GM19025 (cell line): ENCODE results near the gene EXOC6.

Experiments used
- ATAC-seq: cut with Tn5 transposase; IDR thresholded peaks from one replicate; pipeline ENCODE4 v1.9.1; 2021; ENCODE audit warnings: mild to moderate bottlenecking, low read depth, moderate library complexity; ENCODE audit not compliant: unreplicated experiment

The EXOC6 gene

DNA sequence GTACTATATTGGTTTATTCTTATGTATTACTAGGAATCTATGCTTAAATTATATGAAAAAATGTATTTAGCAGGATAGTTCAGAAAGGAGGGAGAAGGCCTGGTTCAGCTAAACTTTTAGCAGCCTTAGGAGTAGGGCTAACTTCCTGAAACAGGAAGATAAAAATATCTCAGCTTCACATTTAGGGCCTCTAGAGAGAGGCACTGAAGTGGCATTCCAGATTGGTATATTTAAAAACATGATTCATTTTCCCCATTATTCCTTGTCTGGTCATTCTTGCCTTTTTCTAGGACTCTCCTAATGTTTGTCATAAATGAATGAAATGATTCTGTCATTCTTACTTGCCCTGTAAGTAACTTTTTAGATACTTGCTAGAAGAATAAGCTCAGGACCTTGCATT, 149.3 kb downstream of the EXOC6 start:
- no peak for ATAC-seq

- ATAC-seq, result no peak
These were observed 150.9 kb downstream of the EXOC6 start for GRCh38 chr10:92999191-92999590.

DNA sequence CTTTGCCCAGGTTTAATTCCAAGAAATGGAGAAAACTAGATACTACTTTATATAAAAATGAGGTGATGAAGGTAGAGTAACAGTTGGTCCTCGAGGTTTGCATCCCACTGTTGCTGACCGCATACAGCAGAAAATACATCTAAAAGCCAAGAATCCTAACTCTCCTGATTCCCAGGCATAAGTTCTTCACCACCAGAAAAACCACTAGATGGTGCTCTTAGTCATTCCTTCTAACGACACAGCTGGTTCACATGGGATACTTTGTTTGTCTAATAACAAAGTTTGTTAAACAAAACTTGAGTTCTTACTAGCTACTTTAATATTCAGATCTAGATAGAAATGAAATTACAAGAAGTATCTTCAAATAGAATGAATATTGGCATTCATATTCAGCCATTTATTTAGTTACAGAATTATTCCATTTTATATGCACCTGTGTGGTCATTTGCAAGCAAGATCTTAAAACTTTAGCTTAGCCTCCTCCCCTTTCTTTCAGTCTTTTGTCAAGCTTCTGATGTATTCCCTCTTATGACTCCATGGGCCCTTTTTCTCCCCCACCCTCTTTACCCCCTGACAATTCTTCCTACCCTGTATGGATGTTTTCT, 158.2 kb downstream of the EXOC6 start:
- ATAC-seq, result no peak

DNA sequence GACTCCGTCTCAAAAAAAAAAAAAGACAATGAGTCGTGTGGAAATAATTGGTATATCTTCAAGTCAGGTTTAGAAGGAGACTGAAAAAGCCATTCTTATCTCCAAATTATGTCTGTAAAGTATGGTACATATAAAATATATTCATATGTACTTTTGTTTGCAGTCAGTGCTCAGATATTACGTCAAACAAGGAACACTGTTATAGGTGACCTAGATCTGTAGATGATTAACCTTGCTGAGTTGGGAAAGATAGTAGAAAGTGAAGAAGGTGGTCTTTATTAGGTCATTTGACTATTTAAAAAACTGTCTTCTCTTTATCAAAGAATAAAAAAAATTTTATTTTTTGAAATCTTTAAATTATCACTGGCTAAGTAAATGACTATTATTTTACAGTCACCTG, 167.4 kb downstream of the EXOC6 start:
- no peak for ATAC-seq

- ATAC-seq, result no peak
These were observed 174.8 kb downstream of the EXOC6 start for GRCh38 chr10:93023013-93023650.

GRCh38 chr10:93026072-93026471, 177.8 kb downstream of the EXOC6 start:
- no peak for ATAC-seq

- no peak for ATAC-seq
These were observed 179.2 kb downstream of the EXOC6 start for GRCh38 chr10:93027508-93027907.

- ATAC-seq, result no peak
These were observed 180.6 kb downstream of the EXOC6 start for GRCh38 chr10:93028883-93029282.

GRCh38 chr10:93030409-93030808, 182.1 kb downstream of the EXOC6 start:
- ATAC-seq, result no peak

- no peak for ATAC-seq
These were observed 183.9 kb downstream of the EXOC6 start for GRCh38 chr10:93032105-93032808.

DNA sequence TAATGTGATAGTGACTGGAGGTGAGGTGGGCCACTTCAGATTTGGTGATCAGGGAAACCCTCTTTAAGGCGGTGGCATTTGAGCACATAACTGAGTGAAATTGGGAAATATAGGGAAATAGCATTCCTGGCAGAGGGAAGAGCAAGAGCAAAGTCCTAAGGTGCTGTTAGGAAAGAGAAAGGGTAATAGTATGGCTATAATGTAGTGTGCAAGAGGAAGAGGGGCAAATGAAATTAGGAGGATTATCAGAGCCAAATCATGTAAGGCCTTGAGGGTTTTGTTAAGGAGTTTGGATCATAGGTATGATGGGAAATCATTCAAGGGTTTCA, 184.5 kb downstream of the EXOC6 start:
- ATAC-seq, result no peak

GRCh38 chr10:93034426-93034825, 186.1 kb downstream of the EXOC6 start:
- no peak for ATAC-seq

DNA sequence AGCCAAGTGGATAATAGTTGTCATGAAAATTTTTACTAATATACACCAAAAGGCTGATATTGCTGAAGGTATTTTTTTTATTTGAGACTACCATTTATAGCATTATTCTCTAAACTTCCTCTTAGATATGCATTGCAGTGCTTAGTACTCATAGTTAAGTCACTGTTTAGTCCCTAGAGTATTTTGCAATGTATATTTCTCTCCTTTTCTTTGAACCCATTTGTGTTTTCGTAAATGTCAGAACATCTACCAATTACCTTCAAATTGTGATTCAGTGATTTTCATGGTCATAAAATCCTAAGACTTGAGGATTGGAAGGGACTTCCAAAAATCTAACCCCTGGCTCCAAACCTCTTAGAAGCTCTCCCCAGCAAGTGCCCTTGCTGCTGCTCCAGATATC, 190.8 kb downstream of the EXOC6 start:
- no peak for ATAC-seq

GRCh38 chr10:93039721-93040120, 191.4 kb downstream of the EXOC6 start:
- no peak for ATAC-seq

DNA sequence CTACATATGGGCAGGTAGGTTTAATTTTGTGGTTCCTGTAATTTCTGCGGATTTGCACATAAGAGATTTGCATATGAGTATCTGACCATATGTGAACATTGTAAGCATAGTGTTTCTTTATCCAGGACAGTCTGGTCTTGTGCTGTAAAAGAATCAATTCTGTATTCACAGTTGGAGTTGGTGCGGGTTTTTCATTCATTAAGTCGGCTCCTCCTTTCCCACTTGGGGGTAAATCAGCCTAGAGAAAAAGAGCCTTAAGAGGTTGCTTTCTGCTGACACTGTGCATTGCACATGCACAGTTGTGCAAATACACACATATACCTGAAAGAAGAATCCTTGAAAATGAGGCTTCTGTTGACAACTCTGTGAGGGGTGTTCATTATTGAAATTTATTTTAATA, 206.2 kb downstream of the EXOC6 start:
- no peak for ATAC-seq

- ATAC-seq, result no peak
These were observed 209.8 kb downstream of the EXOC6 start for GRCh38 chr10:93058139-93058538.

GRCh38 chr10:93059975-93060886, 211.9 kb downstream of the EXOC6 start, which contains the start of gene CYP26C1:
Gene CYP26C1, plus strand, starts transcription at chr10:93060798. Its CDS starts 466 bp downstream, at chr10:93061264.
- no peak for ATAC-seq

DNA sequence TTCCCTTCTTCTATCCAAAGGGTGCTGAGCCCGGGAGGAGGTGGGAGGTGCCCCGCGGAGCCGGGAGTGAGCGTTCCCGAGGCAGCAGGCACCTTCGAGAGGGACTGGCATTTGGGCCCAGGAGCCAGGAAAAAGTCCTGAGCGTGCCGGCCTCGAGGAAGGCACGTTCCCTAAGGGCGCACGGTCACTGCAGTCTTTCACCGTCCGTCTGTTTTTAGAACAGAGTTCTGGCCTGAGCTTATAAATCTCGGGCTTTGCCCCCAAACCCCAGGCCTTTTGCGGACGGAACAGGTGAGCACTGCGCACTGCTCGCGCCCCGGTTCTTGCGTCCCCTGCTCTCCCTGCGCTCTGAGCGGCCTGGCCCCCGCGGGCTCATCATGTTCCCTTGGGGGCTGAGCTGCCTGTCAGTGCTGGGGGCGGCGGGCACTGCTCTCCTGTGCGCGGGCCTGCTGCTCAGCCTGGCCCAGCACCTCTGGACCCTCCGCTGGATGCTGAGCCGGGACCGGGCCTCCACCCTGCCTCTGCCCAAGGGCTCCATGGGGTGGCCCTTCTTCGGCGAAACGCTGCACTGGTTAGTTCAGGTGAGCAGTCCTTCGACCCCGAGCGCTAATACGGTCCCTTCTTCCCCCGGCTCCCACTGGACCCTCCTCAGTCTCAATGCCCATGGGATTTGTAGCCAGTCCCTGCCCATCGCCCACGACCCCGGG, 212.7 kb downstream of the EXOC6 start:
- ATAC-seq, result no peak

- no peak for ATAC-seq
These were observed 213.5 kb downstream of the EXOC6 start for GRCh38 chr10:93061594-93062513.
